ENCODE results near the gene NFATC4.

NFATC4 gene

GRCh38 chr14:24411443-24412389 lies 43.7 kb downstream of the NFATC4 start:
- DNase-seq = peak; percentile 63

- no peak for DNase-seq
These were observed 46.1 kb downstream of the NFATC4 start for GRCh38 chr14:24414077-24414476.

GRCh38 chr14:24414732-24415420 lies 46.9 kb downstream of the NFATC4 start:
- DNase-seq = peak; percentile 16

- peak; percentile 23 for DNase-seq
These were observed 47.7 kb downstream of the NFATC4 start for GRCh38 chr14:24415421-24416253.

GRCh38 chr14:24416254-24416931 lies 48.4 kb downstream of the NFATC4 start:
- DNase-seq = peak; percentile 29

- peak; percentile 30 for DNase-seq
These were observed 49.1 kb downstream of the NFATC4 start for GRCh38 chr14:24416932-24417619.

GRCh38 chr14:24417832-24418491 lies 50.0 kb downstream of the NFATC4 start:
- DNase-seq = peak; percentile 29

GRCh38 chr14:24418492-24418873 lies 50.5 kb downstream of the NFATC4 start:
- DNase-seq = peak; percentile 21

- DNase-seq = no peak
These were observed 54.3 kb downstream of the NFATC4 start for GRCh38 chr14:24422261-24422660.

GRCh38 chr14:24422694-24423601 lies 55.0 kb downstream of the NFATC4 start:
- DNase-seq = no peak

- DNase-seq = no peak
These were observed 57.7 kb downstream of the NFATC4 start for GRCh38 chr14:24425704-24426103.

- no peak for DNase-seq
These were observed 58.3 kb downstream of the NFATC4 start for GRCh38 chr14:24426150-24426911.

GRCh38 chr14:24426912-24427536 lies 59.0 kb downstream of the NFATC4 start:
- no peak for DNase-seq

- DNase-seq = peak; percentile 23
These were observed 59.8 kb downstream of the NFATC4 start for GRCh38 chr14:24427537-24428508.

GRCh38 chr14:24428628-24429394 lies 60.8 kb downstream of the NFATC4 start:
- DNase-seq = peak; percentile 30

All from right hindlimb (tissue), 1 donor.